Measurements from ENCODE around the gene CUBN. TPM values are rescaled to one million over a fixed set of nuclear protein-coding genes. Genes with fewer than 3 reads are reported as not detected.
A peak's percentile ranks its signal among the peaks of the same experiment; 100 is the strongest.

CUBN gene
- total RNA-seq, 1 experiment from 2014 or later = 1.3 TPM

DNA sequence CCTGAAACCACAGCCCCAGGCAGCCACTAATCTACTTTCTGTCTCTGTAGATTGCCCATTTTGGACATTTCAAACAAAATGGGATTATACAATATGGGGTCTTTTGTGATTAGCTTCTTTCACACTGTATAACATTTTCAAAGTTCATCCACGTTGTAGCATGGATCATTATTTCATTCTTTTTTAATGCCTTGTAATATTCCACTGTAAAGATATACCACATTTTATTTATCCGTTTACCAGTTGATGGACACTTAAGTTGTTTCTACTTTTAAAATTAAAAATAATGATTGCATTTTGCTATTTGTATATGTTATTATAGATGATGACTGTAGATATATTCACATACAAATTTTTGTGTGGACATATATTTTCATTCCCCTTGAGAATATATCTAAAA lies 60.7 kb downstream of the CUBN start:
- ChIA-PET CTCF (no interaction called here), POLR2A (no interaction called here)
- Histone ChIP-seq H3K4me3 (ENCODE audit: low read depth in 2 of 2, low read length in 2 of 2) (no peak overlapping the region), H3K27ac (ENCODE audit: low read length) (peak overlapping the region; percentile 97), H3K36me3 (ENCODE audit: control insufficient read depth, insufficient read depth, low read length) (no peaks in the 10 kb centered on the region), H3K4me1 (ENCODE audit: control insufficient read depth, insufficient read depth, low read length) (peaks cover 32% of the 10 kb centered on the region), H3K27me3 (ENCODE audit: control insufficient read depth, insufficient read depth, low read length) (no peaks in the 10 kb centered on the region), H3K9me3 (ENCODE audit: control insufficient read depth, insufficient read depth, low read depth, low read length) (peaks cover 13% of the 10 kb centered on the region; the same call in 1 of the 2 replicates)
- ATAC-seq (no peak), DNase-seq (ENCODE audit: low read depth, low spot score) (no peak)
- BruUV-seq (replicated peaks) = no TSS peak
- in situ Hi-C loops (cut with HindIII; ENCODE audit: low pct_unique_long_range_greater_than_20kb, low sequenced_read_pairs) (no loop called here), intact Hi-C loops (cut with micrococcal nuclease; ENCODE audit: unreplicated experiment) (loop anchor here (10.0 kb wide), 2 partner anchors 106 to 156 kb away; partner anchors contain the start of gene VIM)
- TF ChIP-seq TCF7L2 (IDR thresholded peaks at IDR 0.05; ENCODE audit: low read depth, low read length) (no peak), POLR2AphosphoS5 (IDR thresholded peaks at IDR 0.05; ENCODE audit: low read depth, low read length) (no peak), REST (IDR thresholded peaks at IDR 0.05; ENCODE audit: insufficient read depth in 1 of 2, low read depth in 2 of 2, low read length in 1 of 2) (no peak)

DNA sequence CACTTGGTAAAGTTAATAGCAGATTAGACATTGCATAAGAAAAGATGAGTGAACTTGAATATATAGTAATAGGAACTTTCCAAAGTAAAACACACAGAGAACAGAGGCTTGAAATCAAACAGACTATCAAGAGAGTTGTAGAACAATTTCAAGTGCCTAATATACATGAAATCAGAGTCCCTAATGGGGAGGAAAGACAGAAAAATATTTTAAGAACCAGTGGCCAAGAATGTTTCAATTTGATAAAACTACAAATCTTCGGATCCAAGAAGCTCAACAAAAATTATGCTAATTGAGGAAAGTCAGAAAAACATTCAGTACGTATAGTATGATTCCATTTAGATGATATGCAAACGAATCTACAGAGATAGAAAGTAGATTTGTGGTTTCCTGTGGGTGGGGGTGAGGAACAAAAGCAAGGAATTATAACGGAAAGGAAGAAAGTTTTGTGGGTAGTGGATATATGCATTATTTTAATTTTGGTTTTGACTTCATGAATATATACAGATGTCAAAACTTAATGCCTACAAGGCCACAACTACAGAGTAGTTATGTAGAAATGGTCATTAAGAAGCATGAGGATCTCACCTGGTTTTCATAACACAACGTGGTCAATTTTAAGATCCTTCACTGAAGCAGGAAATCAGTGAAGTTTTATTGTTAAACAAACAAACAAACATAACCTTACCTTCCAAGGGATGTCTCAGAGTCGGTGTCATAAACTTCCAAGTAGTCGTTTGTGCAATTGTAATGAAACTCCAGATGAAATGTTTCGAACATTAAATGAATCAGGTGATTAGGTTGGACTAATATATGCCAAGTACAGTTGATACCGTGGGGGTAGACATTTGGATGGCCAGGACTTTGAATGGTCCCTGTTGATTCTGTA lies 62.0 kb downstream of the CUBN start:
- no peak for TF ChIP-seq CTCF (IDR thresholded peaks at IDR 0.05)
- peak; percentile 88 for TF ChIP-seq TCF7L2 (IDR thresholded peaks at IDR 0.05; ENCODE audit: low read depth, low read length)
- TF ChIP-seq SIN3A (IDR thresholded peaks at IDR 0.05; ENCODE audit: borderline replicate concordance, insufficient read depth, low read depth, low read length) = no peak
- TF ChIP-seq REST (IDR thresholded peaks at IDR 0.05; ENCODE audit: insufficient read depth in 1 of 2, low read depth in 2 of 2, low read length in 1 of 2) = no peak
- peak; percentile 48; the same call in 1 of the 2 replicates for TF ChIP-seq POLR2AphosphoS5 (IDR thresholded peaks at IDR 0.05; ENCODE audit: low read depth, low read length)
- POLR2A ChIA-PET = no interaction called here
- DNase-seq (ENCODE audit: low read depth, low spot score) = no peak

More for the DNA sequence above, 62.0 kb downstream of the CUBN start:
- Histone ChIP-seq H3K27me3 (ENCODE audit: control insufficient read depth, insufficient read depth, low read length) (no peaks in the 10 kb centered on the region), H3K9me3 (ENCODE audit: control insufficient read depth, insufficient read depth, low read depth, low read length) (peaks cover 13% of the 10 kb centered on the region; the same call in 1 of the 2 replicates), H3K4me1 (ENCODE audit: control insufficient read depth, insufficient read depth, low read length) (peaks cover 44% of the 10 kb centered on the region), H3K27ac (ENCODE audit: low read length) (peak overlapping the region; percentile 97), H3K4me3 (ENCODE audit: low read depth in 2 of 2, low read length in 2 of 2) (no peak overlapping the region), H3K36me3 (ENCODE audit: control insufficient read depth, insufficient read depth, low read length) (no peaks in the 10 kb centered on the region)
- ATAC-seq = peak; percentile 54
- CTCF ChIA-PET = no interaction called here
- intact Hi-C loops (cut with micrococcal nuclease; ENCODE audit: unreplicated experiment) = loop anchor here (10.0 kb wide), 2 partner anchors 107 to 157 kb away; partner anchors contain the start of gene VIM
- in situ Hi-C loops (cut with HindIII; ENCODE audit: low pct_unique_long_range_greater_than_20kb, low sequenced_read_pairs) = no loop called here
- no TSS peak for BruUV-seq (replicated peaks)

All from Panc1 (cell line).